HepG2 (cell line): ENCODE measurements around the gene ALDH3B2. TPM values are rescaled to one million over a fixed set of nuclear protein-coding genes. Genes with fewer than 3 reads are reported as not detected.

Experiments used
- ARID3A ChIP-seq: IDR thresholded peaks from 2 replicates; pipeline ENCODE4 v1.6.1; 2012; ENCODE audit warnings: low read depth, low read length, improper control_type of control experiment
- ARID4A ChIP-seq: sonication (generic); formaldehyde crosslinking; IDR thresholded peaks from 2 replicates; pipeline ENCODE4 v1.5.0; 2020; ENCODE audit warnings: mild to moderate bottlenecking, missing genetic modification reagents, borderline replicate concordance
- DPF2 ChIP-seq: sonication (generic); formaldehyde crosslinking; IDR thresholded peaks from 2 replicates; pipeline ENCODE4 v1.4.0; 2020; ENCODE audit warnings: mild to moderate bottlenecking, low read depth, missing genetic modification reagents, borderline replicate concordance
- HDAC1 ChIP-seq: sonication (generic); formaldehyde crosslinking; IDR thresholded peaks from 2 replicates; pipeline ENCODE4 v1.5.1; 2020; ENCODE audit warnings: mild to moderate bottlenecking, missing genetic modification reagents
- RFX3 ChIP-seq: IDR thresholded peaks from 2 replicates; pipeline ENCODE4 v1.6.1; 2016; ENCODE audit warnings: missing biosample characterization, missing genetic modification reagents
- SALL1 ChIP-seq: sonication (generic); formaldehyde crosslinking; IDR thresholded peaks from 2 replicates; pipeline ENCODE4 v1.8.0; 2022; ENCODE audit warnings: mild to moderate bottlenecking, missing genetic modification reagents
- SP5 ChIP-seq: IDR thresholded peaks from 2 replicates; pipeline ENCODE4 v1.6.1; 2016; ENCODE audit warnings: low read depth, borderline replicate concordance
- TEF ChIP-seq: sonication (generic); formaldehyde crosslinking; IDR thresholded peaks from 2 replicates; pipeline ENCODE4 v1.5.0; 2020; ENCODE audit warnings: missing genetic modification reagents
- THAP8 ChIP-seq: sonication (generic); formaldehyde crosslinking; IDR thresholded peaks from 2 replicates; pipeline ENCODE4 v1.5.1; 2020; ENCODE audit warnings: missing genetic modification reagents, mild to moderate bottlenecking, borderline replicate concordance
- ZBTB44 ChIP-seq: sonication (generic); formaldehyde crosslinking; IDR thresholded peaks from 2 replicates; pipeline ENCODE4 v1.4.0; 2020; ENCODE audit warnings: missing genetic modification reagents
- ZC3H13 ChIP-seq: sonication (generic); formaldehyde crosslinking; IDR thresholded peaks from 2 replicates; pipeline ENCODE4 v1.8.1; 2023; ENCODE audit warnings: mild to moderate bottlenecking, missing genetic modification reagents, moderate library complexity
- ZFP37 ChIP-seq: sonication (generic); formaldehyde crosslinking; IDR thresholded peaks from 2 replicates; pipeline ENCODE4 v1.4.0; 2020; ENCODE audit warnings: missing genetic modification reagents, borderline replicate concordance
- ZNF33B ChIP-seq: sonication (generic); formaldehyde crosslinking; IDR thresholded peaks from 2 replicates; pipeline ENCODE4 v1.5.1; 2020; ENCODE audit warnings: mild to moderate bottlenecking, missing genetic modification reagents
- ZNF564 ChIP-seq: sonication (generic); formaldehyde crosslinking; IDR thresholded peaks from 2 replicates; pipeline ENCODE4 v1.8.1; 2023; ENCODE audit warnings: mild to moderate bottlenecking, missing genetic modification reagents
- polyA plus RNA-seq, 8 experiments: library from polyadenylated mRNA; depleted of rRNA in 3 of 8; stranded (reverse) in 7 of 8; unstranded in 1 of 8; fragments of >200 nt; fragmentation: Illumina TruSeq in 4 of 8; extraction: Trizol in 4 of 8; gene quantifications; 2 replicates each; pipeline versions ENCODE4 v1.2.1 to v1.2.3, GENCODE V29; 2011 to 2016; ENCODE audit warnings: low read depth in 4 of 8, missing spikeins in 1 of 8, mixed read lengths in 1 of 8; ENCODE audit not compliant: insufficient read depth in 1 of 8
- total RNA-seq, 5 experiments: library from RNA; depleted of rRNA; stranded (reverse); fragments of >200 nt; fragmentation: Illumina TruSeq; extraction: Trizol; gene quantifications; 2 replicates each; pipeline ENCODE4 v1.2.3, GENCODE V29; 2016; ENCODE audit warnings: low read depth in 1 of 5

ALDH3B2 gene
- total and polyA plus RNA-seq, 2 of the 13 experiments (the other 11 are each of a cell fraction or from before 2014, with no cell fraction given): not detected

- TF ChIP-seq ZNF564 (no peak), ZNF33B (CRISPR knock-in tag) (no peak), TEF (CRISPR knock-in tag) (no peak), ZC3H13 (CRISPR knock-in tag) (0 out of 2 replicates have a peak, but pooled peaks have one; percentile 12), ZFP37 (CRISPR knock-in tag) (no peak), SP5 (CRISPR knock-in tag) (0 out of 2 replicates have a peak, but pooled peaks have one; percentile 1), RFX3 (no peak), ARID3A (no peak), SALL1 (CRISPR knock-in tag) (no peak), ZBTB44 (CRISPR knock-in tag) (no peak), HDAC1 (CRISPR knock-in tag) (no peak), DPF2 (CRISPR knock-in tag) (0 out of 2 replicates have a peak, but pooled peaks have one; percentile 16), THAP8 (CRISPR knock-in tag) (no peak), ARID4A (CRISPR knock-in tag) (no peak)
These were observed 42.6 kb downstream of the ALDH3B2 start (continued) for GRCh38 chr11:67631853-67632174.
